Lower leg skin (tissue), 3 donors: Measurements from ENCODE around the gene TMEM131L.

Experiments
- POLR2A ChIP-seq, 2 donors: fragments of 450-650 bp; IDR thresholded peaks; one replicate each; pipeline ENCODE4 v1.6.1; 2016 to 2017; ENCODE audit warnings: antibody characterized with exemption in 2 of 2, mild to moderate bottlenecking in 1 of 2, moderate library complexity in 1 of 2
- TF ChIP-seq, protein P1 (sequence below), 3 donors: fragments of 450-650 bp; IDR thresholded peaks; one replicate each; pipeline ENCODE4 v1.5.1; 2016; ENCODE audit warnings: antibody characterized with exemption in 3 of 3, mild to moderate bottlenecking in 3 of 3, moderate library complexity in 2 of 3

DNA sequence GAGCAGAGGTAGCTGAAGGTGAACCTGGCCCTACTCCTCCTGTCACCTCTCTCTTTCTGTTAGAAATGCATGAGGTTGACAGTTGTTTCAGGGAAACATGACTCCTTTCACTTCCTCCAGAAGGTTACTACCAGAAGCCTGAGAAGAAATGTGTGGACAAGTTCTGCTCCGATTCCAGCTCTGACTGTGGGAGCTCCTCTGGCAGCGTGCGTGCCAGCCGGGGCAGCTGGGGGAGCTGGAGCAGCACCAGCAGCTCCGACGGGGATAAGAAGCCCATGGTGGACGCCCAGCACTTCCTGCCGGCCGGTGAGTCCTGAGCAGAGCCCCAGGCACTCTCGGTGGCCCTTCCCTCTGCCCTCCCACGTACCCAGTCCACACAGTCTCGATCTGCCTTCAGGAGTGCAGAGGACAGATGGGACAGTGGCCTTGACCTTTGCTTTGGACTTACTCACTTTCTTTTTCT is 156.6 kb downstream of the TMEM131L start:
- no peak for TF ChIP-seq POLR2A (IDR thresholded peaks at IDR 0.05)
- TF ChIP-seq, protein P1, sequence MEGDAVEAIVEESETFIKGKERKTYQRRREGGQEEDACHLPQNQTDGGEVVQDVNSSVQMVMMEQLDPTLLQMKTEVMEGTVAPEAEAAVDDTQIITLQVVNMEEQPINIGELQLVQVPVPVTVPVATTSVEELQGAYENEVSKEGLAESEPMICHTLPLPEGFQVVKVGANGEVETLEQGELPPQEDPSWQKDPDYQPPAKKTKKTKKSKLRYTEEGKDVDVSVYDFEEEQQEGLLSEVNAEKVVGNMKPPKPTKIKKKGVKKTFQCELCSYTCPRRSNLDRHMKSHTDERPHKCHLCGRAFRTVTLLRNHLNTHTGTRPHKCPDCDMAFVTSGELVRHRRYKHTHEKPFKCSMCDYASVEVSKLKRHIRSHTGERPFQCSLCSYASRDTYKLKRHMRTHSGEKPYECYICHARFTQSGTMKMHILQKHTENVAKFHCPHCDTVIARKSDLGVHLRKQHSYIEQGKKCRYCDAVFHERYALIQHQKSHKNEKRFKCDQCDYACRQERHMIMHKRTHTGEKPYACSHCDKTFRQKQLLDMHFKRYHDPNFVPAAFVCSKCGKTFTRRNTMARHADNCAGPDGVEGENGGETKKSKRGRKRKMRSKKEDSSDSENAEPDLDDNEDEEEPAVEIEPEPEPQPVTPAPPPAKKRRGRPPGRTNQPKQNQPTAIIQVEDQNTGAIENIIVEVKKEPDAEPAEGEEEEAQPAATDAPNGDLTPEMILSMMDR (IDR thresholded peaks at IDR 0.05) = no peak
